SK-N-SH treated with all-trans-retinoic acid at 6 μM for 48 hours (cell line): ENCODE data around the gene GPM6B.

Experiments
- ATAC-seq: fragments of 200-7000 bp; cut with Tn5 transposase; 3 replicates; pipeline ENCODE4 v1.9.1; 2020; ENCODE audit warnings: mild to moderate bottlenecking, moderate library complexity
- ARNTL ChIP-seq: fragments of 450-650 bp; formaldehyde crosslinking; IDR thresholded peaks from 2 replicates; pipeline ENCODE4 v1.5.0; 2020; ENCODE audit warnings: low read depth, mild to moderate bottlenecking, moderate library complexity, borderline replicate concordance
- BACH2 ChIP-seq: fragments of 250-450 bp; sonication (Bioruptor Pico); IDR thresholded peaks from 2 replicates; pipeline ENCODE4 v1.9.0; 2021; ENCODE audit warnings: mild to moderate bottlenecking, borderline replicate concordance
- CREB5 ChIP-seq: fragments of 250-450 bp; sonication (Bioruptor Pico); IDR thresholded peaks from 2 replicates; pipeline ENCODE4 v1.5.1; 2020; ENCODE audit warnings: low read depth, mild to moderate bottlenecking, moderate library complexity
- CSDC2 ChIP-seq: fragments of 250-450 bp; sonication (Bioruptor Pico); IDR thresholded peaks from 2 replicates; pipeline ENCODE4 v1.5.0; 2020; ENCODE audit warnings: mild to moderate bottlenecking, moderate library complexity
- CSRNP3 ChIP-seq: fragments of 250-450 bp; sonication (Bioruptor Pico); IDR thresholded peaks from 2 replicates; pipeline ENCODE4 v1.5.1; 2021; ENCODE audit warnings: mild to moderate bottlenecking, moderate library complexity
- GLIS3 ChIP-seq: fragments of 250-450 bp; sonication (Bioruptor Pico); IDR thresholded peaks from 2 replicates; pipeline ENCODE4 v1.5.0; 2020; ENCODE audit warnings: mild to moderate bottlenecking, moderate library complexity
- ISL1 ChIP-seq: fragments of 250-450 bp; sonication (Bioruptor Pico); IDR thresholded peaks from 2 replicates; pipeline ENCODE4 v2.1.2; 2022; ENCODE audit warnings: mild to moderate bottlenecking, moderate library complexity
- OSR1 ChIP-seq: fragments of 250-450 bp; sonication (Bioruptor Pico); IDR thresholded peaks from 2 replicates; pipeline ENCODE4 v1.8.0; 2022; ENCODE audit warnings: moderate library complexity, mild to moderate bottlenecking, inconsistent platforms
- PATZ1 ChIP-seq: fragments of 250-450 bp; sonication (Bioruptor Pico); IDR thresholded peaks from 2 replicates; pipeline ENCODE4 v1.8.0; 2020; ENCODE audit warnings: mild to moderate bottlenecking, moderate library complexity, borderline replicate concordance
- PPARA ChIP-seq: fragments of 250-450 bp; sonication (Bioruptor Pico); IDR thresholded peaks from 2 replicates; pipeline ENCODE4 v1.5.0; 2020; ENCODE audit warnings: mild to moderate bottlenecking, borderline replicate concordance
- RARB ChIP-seq: fragments of 250-450 bp; sonication (Bioruptor Pico); IDR thresholded peaks from 2 replicates; pipeline ENCODE4 v1.8.0; 2021; ENCODE audit warnings: mild to moderate bottlenecking, moderate library complexity
- TCF4 ChIP-seq: fragments of 250-450 bp; sonication (Bioruptor Pico); IDR thresholded peaks from 2 replicates; pipeline ENCODE4 v1.8.0; 2021; ENCODE audit warnings: mild to moderate bottlenecking, moderate library complexity, borderline replicate concordance
- TOX ChIP-seq: fragments of 250-450 bp; sonication (Bioruptor Pico); IDR thresholded peaks from 2 replicates; pipeline ENCODE4 v1.8.0; 2021; ENCODE audit warnings: mild to moderate bottlenecking, moderate library complexity, borderline replicate concordance
- TSHZ2 ChIP-seq: fragments of 250-450 bp; sonication (Bioruptor Pico); IDR thresholded peaks from 2 replicates; pipeline ENCODE4 v1.5.0; 2020; ENCODE audit warnings: mild to moderate bottlenecking, moderate library complexity
- ZC3H10 ChIP-seq: fragments of 250-450 bp; sonication (Bioruptor Pico); IDR thresholded peaks from 2 replicates; pipeline ENCODE4 v1.5.1; 2021; ENCODE audit warnings: mild to moderate bottlenecking, moderate library complexity
- ZFP3 ChIP-seq: fragments of 250-450 bp; sonication (Bioruptor Pico); IDR thresholded peaks from 2 replicates; pipeline ENCODE4 v1.5.0; 2020; ENCODE audit warnings: mild to moderate bottlenecking, moderate library complexity
- ZFP30 ChIP-seq: fragments of 450-650 bp; formaldehyde crosslinking; IDR thresholded peaks from 2 replicates; pipeline ENCODE4 v1.5.0; 2022; ENCODE audit warnings: mild to moderate bottlenecking, moderate library complexity
- ZNF565 ChIP-seq: fragments of 450-650 bp; formaldehyde crosslinking; conservative IDR thresholded peaks from 2 replicates; pipeline ENCODE4 v1.5.0; 2020; ENCODE audit warnings: low read depth, mild to moderate bottlenecking, moderate library complexity
- ZNF70 ChIP-seq: fragments of 450-650 bp; formaldehyde crosslinking; IDR thresholded peaks from 2 replicates; pipeline ENCODE4 v1.5.0; 2020; ENCODE audit warnings: mild to moderate bottlenecking, moderate library complexity
- ZNF8 ChIP-seq: fragments of 450-650 bp; formaldehyde crosslinking; IDR thresholded peaks from 2 replicates; pipeline ENCODE4 v1.5.0; 2020; ENCODE audit warnings: mild to moderate bottlenecking, moderate library complexity

Gene GPM6B

GRCh38 chrX:13805241-13805640, 11.7 kb downstream of the GPM6B start:
- TF ChIP-seq ISL1 (CRISPR knock-in tag) (no peak), ZC3H10 (CRISPR knock-in tag) (no peak), ZNF70 (no peak), ZFP30 (no peak), TCF4 (no peak), ZFP3 (CRISPR knock-in tag) (no peak)

GRCh38 chrX:13803116-13803515, 13.8 kb downstream of the GPM6B start:
- no peak for ATAC-seq

More at GRCh38 chrX:13805241-13805640, 11.7 kb downstream of the GPM6B start:
- no peak for ATAC-seq

GRCh38 chrX:13798184-13798583, 18.7 kb downstream of the GPM6B start:
- ATAC-seq, result no peak

More at GRCh38 chrX:13803116-13803515, 13.8 kb downstream of the GPM6B start:
- TF ChIP-seq RARB (CRISPR knock-in tag) (no peak), TCF4 (no peak), GLIS3 (CRISPR knock-in tag) (no peak)
- TF ChIP-seq, all 23 proteins: peak for 0

GRCh38 chrX:13797512-13797911, 19.4 kb downstream of the GPM6B start:
- TF ChIP-seq PATZ1 (no peak), PPARA (CRISPR knock-in tag) (no peak), TCF4 (no peak), ZNF565 (CRISPR knock-in tag) (no peak), ARNTL (CRISPR knock-in tag) (no peak), ZNF8 (CRISPR knock-in tag) (no peak), CSDC2 (CRISPR knock-in tag) (no peak), ZFP30 (no peak), TOX (CRISPR knock-in tag) (no peak), GLIS3 (CRISPR knock-in tag) (no peak), OSR1 (CRISPR knock-in tag) (no peak), TSHZ2 (CRISPR knock-in tag) (no peak), ZNF70 (no peak), ISL1 (CRISPR knock-in tag) (no peak)
- no peak for ATAC-seq

More at GRCh38 chrX:13798184-13798583, 18.7 kb downstream of the GPM6B start:
- TF ChIP-seq CSRNP3 (no peak), ZNF8 (CRISPR knock-in tag) (no peak), TSHZ2 (CRISPR knock-in tag) (no peak), ZNF565 (CRISPR knock-in tag) (no peak), BACH2 (no peak), ZC3H10 (CRISPR knock-in tag) (no peak), PPARA (CRISPR knock-in tag) (no peak), CREB5 (CRISPR knock-in tag) (no peak), TOX (CRISPR knock-in tag) (no peak), ISL1 (CRISPR knock-in tag) (no peak)
